ENCODE results near the gene SPRTN.

DNA sequence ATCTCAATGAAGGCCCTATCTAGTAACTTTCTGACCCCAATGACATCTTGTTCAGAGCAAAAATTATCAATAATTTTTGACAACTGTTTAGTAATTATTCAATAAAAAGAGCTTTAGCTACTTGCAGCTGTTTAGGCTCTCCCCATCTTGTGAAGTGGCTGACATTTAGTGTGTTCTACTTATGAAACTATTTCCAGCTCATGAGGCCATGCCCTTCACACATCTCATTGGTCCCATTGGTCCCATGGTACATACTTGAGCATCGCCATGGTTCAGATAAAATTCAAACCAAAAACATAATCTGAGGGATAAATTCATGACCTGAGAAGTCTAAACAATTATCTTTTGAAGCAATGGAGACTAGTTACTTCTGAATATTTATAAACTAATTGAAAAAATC lies 24.2 kb downstream of the SPRTN start:
- TF ChIP-seq, protein P1, sequence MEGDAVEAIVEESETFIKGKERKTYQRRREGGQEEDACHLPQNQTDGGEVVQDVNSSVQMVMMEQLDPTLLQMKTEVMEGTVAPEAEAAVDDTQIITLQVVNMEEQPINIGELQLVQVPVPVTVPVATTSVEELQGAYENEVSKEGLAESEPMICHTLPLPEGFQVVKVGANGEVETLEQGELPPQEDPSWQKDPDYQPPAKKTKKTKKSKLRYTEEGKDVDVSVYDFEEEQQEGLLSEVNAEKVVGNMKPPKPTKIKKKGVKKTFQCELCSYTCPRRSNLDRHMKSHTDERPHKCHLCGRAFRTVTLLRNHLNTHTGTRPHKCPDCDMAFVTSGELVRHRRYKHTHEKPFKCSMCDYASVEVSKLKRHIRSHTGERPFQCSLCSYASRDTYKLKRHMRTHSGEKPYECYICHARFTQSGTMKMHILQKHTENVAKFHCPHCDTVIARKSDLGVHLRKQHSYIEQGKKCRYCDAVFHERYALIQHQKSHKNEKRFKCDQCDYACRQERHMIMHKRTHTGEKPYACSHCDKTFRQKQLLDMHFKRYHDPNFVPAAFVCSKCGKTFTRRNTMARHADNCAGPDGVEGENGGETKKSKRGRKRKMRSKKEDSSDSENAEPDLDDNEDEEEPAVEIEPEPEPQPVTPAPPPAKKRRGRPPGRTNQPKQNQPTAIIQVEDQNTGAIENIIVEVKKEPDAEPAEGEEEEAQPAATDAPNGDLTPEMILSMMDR (IDR thresholded peaks at IDR 0.05; ENCODE audit: low read depth, low read length) = no peak
- TF ChIP-seq EZH2phosphoT487 (IDR thresholded peaks at IDR 0.05; ENCODE audit: low read depth) = no peak

All from OCI-LY3 (cell line).